ENCODE results near the gene PLA2G10. TPM values are rescaled to one million over a fixed set of nuclear protein-coding genes. Genes with fewer than 3 reads are reported as not detected.
"Not testable (repeated sequence)": the region's sequence is repeated elsewhere in the genome, so short reads cannot be mapped to it uniquely, and the experiment has no call there.

Gene PLA2G10
- total RNA-seq, 1 experiment from 2014 or later, result 5.8 TPM

DNA sequence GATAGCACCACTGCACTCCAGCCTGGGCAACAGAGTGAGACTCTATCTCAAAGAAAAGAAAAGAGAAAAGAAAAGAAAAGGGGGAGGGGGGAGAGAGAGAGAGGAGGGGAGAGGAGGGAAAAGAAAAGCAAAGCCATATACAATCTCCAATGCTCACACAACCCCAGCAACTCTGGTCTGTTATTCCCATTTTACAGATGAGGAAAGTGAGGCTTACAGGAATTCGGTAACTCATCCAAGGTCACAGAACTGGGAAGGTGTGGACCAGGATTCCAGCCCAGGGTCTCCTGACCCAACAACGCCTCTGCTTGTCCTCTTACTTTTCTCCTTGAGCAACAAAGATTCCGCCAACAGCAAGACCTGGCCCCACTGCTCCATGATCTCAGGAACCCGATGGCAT lies 13.0 kb downstream of the PLA2G10 start:
- H4K20me1 ChIP-seq (ENCODE audit: insufficient read depth), result no peaks in the 10 kb centered on the region
- BruUV-seq (replicated peaks), result no TSS peak
- H3K79me2 ChIP-seq (ENCODE audit: low read depth), result no peaks in the 10 kb centered on the region
- no peaks in the 10 kb centered on the region for H3K9me3 ChIP-seq (ENCODE audit: insufficient read depth, low read depth)
- no peaks in the 10 kb centered on the region for H3K4me1 ChIP-seq (replicated peaks; ENCODE audit: insufficient read depth)
- POLR2A ChIA-PET (ENCODE audit: unreplicated experiment), result no interaction called here
- H3K27me3 ChIP-seq (ENCODE audit: insufficient read depth, low read depth), result no peaks in the 10 kb centered on the region
- no peak overlapping the region for H3K4me3 ChIP-seq
- H3K36me3 ChIP-seq (ENCODE audit: low read depth), result no peaks in the 10 kb centered on the region
- H2AFZ ChIP-seq, result no peak overlapping the region
- intact Hi-C loops (cut with micrococcal nuclease; ENCODE audit: unreplicated experiment), result no loop called here
- H3K9me2 ChIP-seq (ENCODE audit: insufficient read depth), result no peaks in the 10 kb centered on the region
- no peak overlapping the region for H3K4me2 ChIP-seq
- no peak overlapping the region for H3K27ac ChIP-seq
- CTCF ChIA-PET, result no interaction called here
- DNase-seq, result no peak
- no peak for TF ChIP-seq EZH2 (IDR thresholded peaks at IDR 0.05; ENCODE audit: low read depth)
- TF ChIP-seq, protein P1, sequence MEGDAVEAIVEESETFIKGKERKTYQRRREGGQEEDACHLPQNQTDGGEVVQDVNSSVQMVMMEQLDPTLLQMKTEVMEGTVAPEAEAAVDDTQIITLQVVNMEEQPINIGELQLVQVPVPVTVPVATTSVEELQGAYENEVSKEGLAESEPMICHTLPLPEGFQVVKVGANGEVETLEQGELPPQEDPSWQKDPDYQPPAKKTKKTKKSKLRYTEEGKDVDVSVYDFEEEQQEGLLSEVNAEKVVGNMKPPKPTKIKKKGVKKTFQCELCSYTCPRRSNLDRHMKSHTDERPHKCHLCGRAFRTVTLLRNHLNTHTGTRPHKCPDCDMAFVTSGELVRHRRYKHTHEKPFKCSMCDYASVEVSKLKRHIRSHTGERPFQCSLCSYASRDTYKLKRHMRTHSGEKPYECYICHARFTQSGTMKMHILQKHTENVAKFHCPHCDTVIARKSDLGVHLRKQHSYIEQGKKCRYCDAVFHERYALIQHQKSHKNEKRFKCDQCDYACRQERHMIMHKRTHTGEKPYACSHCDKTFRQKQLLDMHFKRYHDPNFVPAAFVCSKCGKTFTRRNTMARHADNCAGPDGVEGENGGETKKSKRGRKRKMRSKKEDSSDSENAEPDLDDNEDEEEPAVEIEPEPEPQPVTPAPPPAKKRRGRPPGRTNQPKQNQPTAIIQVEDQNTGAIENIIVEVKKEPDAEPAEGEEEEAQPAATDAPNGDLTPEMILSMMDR (conservative IDR thresholded peaks at IDR 0.05), result no peak
- no peaks in the 10 kb centered on the region for H3F3A ChIP-seq (ENCODE audit: insufficient read depth, low read depth)

DNA sequence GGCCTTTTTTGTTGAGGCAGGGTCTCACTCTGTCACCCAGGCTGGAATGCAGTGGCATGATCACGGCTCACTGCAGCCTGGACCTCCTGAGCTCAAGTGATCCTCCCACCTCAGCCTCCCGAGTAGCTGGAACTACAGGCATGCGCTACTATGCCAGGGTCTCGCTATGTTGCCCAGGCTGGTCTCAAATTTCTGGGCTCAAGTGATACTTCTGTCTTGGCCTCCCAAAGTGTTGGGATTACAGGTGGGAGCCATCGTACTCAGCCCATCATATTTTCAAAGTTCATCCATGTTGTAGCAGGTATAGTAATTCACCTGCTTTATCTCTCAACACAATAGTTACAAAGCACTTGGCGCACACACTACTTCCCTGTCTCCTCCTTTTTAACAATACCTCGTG lies 13.7 kb downstream of the PLA2G10 start:
- H3K27ac ChIP-seq; DNase-seq; H3K4me3 ChIP-seq; H3K36me3 ChIP-seq (ENCODE audit: low read depth); H3K27me3 ChIP-seq (ENCODE audit: insufficient read depth, low read depth); H3K9me2 ChIP-seq (ENCODE audit: insufficient read depth); H3K9me3 ChIP-seq (ENCODE audit: insufficient read depth, low read depth); H3K79me2 ChIP-seq (ENCODE audit: low read depth); H4K20me1 ChIP-seq (ENCODE audit: insufficient read depth); intact Hi-C loops (cut with micrococcal nuclease; ENCODE audit: unreplicated experiment); H3K4me1 ChIP-seq (replicated peaks; ENCODE audit: insufficient read depth); BruUV-seq (replicated peaks); H3K4me2 ChIP-seq; POLR2A ChIA-PET (ENCODE audit: unreplicated experiment); CTCF ChIA-PET; H3F3A ChIP-seq (ENCODE audit: insufficient read depth, low read depth); H2AFZ ChIP-seq: not testable (repeated sequence)

DNA sequence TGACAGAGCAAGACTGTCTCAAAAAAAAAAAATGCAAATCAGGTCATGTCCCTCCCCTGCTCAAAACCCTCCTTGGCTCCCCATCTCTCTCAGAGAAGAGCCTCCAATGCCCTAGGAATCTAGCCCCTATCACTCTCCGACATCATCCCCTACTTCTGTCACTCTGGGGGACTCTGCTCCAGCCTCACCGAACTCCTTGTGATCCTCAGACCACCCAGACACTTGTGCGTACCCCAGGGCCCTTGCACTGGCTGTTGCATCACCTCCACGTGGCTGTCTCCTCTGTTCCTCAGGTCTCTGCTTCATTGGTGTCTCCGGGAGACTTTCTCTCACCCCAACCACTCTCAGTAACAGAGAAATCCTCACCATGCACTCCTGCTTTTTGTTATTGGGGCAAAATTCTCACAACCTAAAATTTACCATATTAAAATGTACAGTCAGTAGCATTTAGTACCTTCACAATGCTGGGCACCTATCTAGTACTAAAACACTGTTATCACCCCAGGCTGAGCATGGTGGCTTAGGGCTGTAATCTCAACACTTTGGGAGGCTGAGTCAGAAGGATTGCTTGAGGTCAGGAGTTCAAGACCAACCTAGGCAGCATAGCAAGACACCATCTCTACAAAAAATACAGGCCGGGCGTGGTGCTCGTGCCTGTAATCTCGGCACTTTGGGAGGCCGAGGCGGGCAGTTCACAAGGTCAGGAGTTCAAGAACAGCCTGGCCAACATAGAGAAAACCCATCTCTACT lies 15.2 kb downstream of the PLA2G10 start:
- H3K27ac ChIP-seq, result no peak overlapping the region
- POLR2A ChIA-PET (ENCODE audit: unreplicated experiment), result no interaction called here
- CTCF ChIA-PET, result no interaction called here
- H3F3A ChIP-seq (ENCODE audit: insufficient read depth, low read depth), result no peaks in the 10 kb centered on the region
- H3K79me2 ChIP-seq (ENCODE audit: low read depth), result no peaks in the 10 kb centered on the region
- no peak overlapping the region for H3K4me2 ChIP-seq
- H2AFZ ChIP-seq, result no peak overlapping the region
- H3K9me3 ChIP-seq (ENCODE audit: insufficient read depth, low read depth), result no peaks in the 10 kb centered on the region
- no peaks in the 10 kb centered on the region for H3K27me3 ChIP-seq (ENCODE audit: insufficient read depth, low read depth)
- no peak overlapping the region for H3K4me3 ChIP-seq
- no peak for TF ChIP-seq EZH2 (IDR thresholded peaks at IDR 0.05; ENCODE audit: low read depth)
- TF ChIP-seq, protein P1 (conservative IDR thresholded peaks at IDR 0.05), result no peak
- H3K4me1 ChIP-seq (replicated peaks; ENCODE audit: insufficient read depth), result no peaks in the 10 kb centered on the region
- intact Hi-C loops (cut with micrococcal nuclease; ENCODE audit: unreplicated experiment), result no loop called here
- no peaks in the 10 kb centered on the region for H3K36me3 ChIP-seq (ENCODE audit: low read depth)
- H3K9me2 ChIP-seq (ENCODE audit: insufficient read depth), result no peaks in the 10 kb centered on the region
- no TSS peak for BruUV-seq (replicated peaks)
- no peaks in the 10 kb centered on the region for H4K20me1 ChIP-seq (ENCODE audit: insufficient read depth)
- no peak for DNase-seq

DNA sequence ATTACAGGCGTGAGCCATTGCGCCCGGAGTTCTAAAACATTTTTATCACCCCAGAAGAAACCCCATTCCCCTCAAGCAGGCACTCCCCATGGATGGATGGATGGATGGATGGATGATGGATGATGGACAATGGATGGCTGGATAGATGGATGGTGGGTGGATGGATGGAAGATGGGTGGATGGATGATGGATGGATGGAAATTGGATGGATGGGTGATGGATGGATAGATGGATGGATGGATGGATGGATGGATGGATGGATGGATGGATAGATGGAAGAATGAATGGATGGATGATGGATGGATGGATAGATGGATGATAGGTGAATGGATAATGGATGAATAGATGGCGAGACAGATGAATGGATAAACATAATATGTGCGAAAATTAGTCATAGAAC lies 16.5 kb downstream of the PLA2G10 start:
- Histone ChIP-seq H3K9me2 (ENCODE audit: insufficient read depth) (no peaks in the 10 kb centered on the region), H3K4me2 (no peak overlapping the region), H3K9me3 (ENCODE audit: insufficient read depth, low read depth) (no peaks in the 10 kb centered on the region), H4K20me1 (ENCODE audit: insufficient read depth) (no peaks in the 10 kb centered on the region), H2AFZ (no peak overlapping the region), H3K79me2 (ENCODE audit: low read depth) (no peaks in the 10 kb centered on the region), H3K27ac (no peak overlapping the region), H3F3A (ENCODE audit: insufficient read depth, low read depth) (no peaks in the 10 kb centered on the region), H3K4me3 (no peak overlapping the region), H3K36me3 (ENCODE audit: low read depth) (no peaks in the 10 kb centered on the region), H3K27me3 (ENCODE audit: insufficient read depth, low read depth) (no peaks in the 10 kb centered on the region), H3K4me1 (replicated peaks; ENCODE audit: insufficient read depth) (no peaks in the 10 kb centered on the region)
- ChIA-PET CTCF (interaction anchor here (0.6 kb wide), 1 partner anchor 416 kb away, joined by 4 read pairs; the partner anchor contains the start of gene RRN3), POLR2A (ENCODE audit: unreplicated experiment) (interaction anchor here (0.6 kb wide), 1 partner anchor 36 kb away, joined by 9 read pairs; no protein-coding TSS in a partner anchor)
- BruUV-seq (replicated peaks), result no TSS peak
- TF ChIP-seq, protein P1 (conservative IDR thresholded peaks at IDR 0.05), result no peak
- no peak for TF ChIP-seq EZH2 (IDR thresholded peaks at IDR 0.05; ENCODE audit: low read depth)
- intact Hi-C loops (cut with micrococcal nuclease; ENCODE audit: unreplicated experiment), result no loop called here
- DNase-seq, result no peak

All from PC-9 (cell line).